ENCODE results near the gene MAP1LC3B. TPM values are rescaled to one million over a fixed set of nuclear protein-coding genes. Genes with fewer than 3 reads are reported as not detected.

MAP1LC3B gene
- total and polyA plus RNA-seq, 2 of the 8 experiments (the other 6 are each of a cell fraction or from before 2014, with no cell fraction given): 29.5 to 48.5 TPM

DNA sequence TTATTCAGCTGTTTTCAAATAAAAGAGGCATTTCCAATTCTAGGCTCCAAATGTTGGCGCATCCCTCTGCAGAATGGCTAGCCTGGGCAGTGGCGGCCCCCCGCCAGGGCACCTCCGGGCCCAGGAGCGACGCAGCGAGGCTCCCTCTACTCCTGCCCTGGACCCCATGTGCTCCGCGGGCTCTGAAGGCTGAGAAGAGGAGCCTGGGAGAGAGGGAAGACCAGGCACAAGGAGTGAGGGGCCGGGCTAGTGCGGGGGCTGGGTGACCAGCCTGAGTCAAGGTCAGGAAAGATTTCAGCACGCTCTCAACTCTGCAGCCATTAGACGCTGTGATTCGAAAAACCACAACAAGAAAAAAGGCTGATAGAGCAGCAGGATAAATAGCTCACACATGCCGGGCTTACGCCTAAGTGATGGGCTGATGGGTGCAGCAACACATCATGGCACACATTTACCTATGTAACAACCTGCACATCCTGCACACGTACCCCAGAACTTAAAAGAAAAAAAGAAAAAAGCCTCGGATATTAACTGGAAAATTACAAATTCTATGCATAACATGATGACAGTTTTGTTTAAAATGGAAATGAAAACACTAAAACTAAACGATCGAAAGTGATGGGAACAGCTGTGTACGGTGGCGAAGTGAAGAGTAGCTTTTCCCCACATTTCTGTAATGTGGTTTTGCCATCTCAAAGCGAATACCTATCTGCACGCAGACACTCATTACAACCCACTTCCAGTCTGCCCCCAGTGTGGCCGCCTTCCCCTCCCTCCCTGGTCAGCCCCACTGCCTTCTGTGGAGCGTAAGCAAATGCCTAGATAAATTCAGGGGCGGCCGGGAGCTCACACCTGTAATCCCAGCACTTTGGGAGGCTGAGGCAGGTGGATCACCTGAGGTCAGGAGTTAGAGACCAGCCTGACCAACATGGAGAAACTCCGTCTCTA, 44.4 kb downstream of the MAP1LC3B start:
- FAIRE-seq (no peak), DNase-seq (ENCODE audit: low read depth in 1 of 2, low spot score in 2 of 2) (no peak)
- Histone ChIP-seq H4K20me1 (replicated peaks in 1 of 2; ENCODE audit: control insufficient read depth in 1 of 2, insufficient read depth in 2 of 2, low read length in 2 of 2) (peaks cover 3 to 4% of the 10 kb centered on the region in 2 experiments), H3K23ac (ENCODE audit: insufficient read length) (no peak overlapping the region), H3K4me2 (ENCODE audit: insufficient read depth in 1 of 2, low read depth in 2 of 2, low read length in 2 of 2) (no peak overlapping the region), H3K9ac (replicated peaks in 1 of 4; ENCODE audit: extremely low read depth in 1 of 4, low read depth in 3 of 4, low read length in 3 of 4) (no peak overlapping the region), H3K79me1 (ENCODE audit: low read depth, low read length) (peaks cover 3% of the 10 kb centered on the region; the same call in 1 of the 2 replicates), H3K18ac (ENCODE audit: extremely low read depth, low read length) (no peak overlapping the region), H3K4me3 (ENCODE audit: extremely low read depth in 1 of 4, insufficient read depth in 2 of 4, low read depth in 3 of 4, low read length in 4 of 4) (no peak overlapping the region), H4K5ac (ENCODE audit: insufficient read length, low read depth, low read length) (no peak overlapping the region), H2BK15ac (ENCODE audit: low read length) (no peak overlapping the region), H3K4me1 (replicated peaks in 1 of 4; ENCODE audit: control insufficient read depth in 3 of 4, insufficient read depth in 4 of 4, low read length in 3 of 4) (peaks cover 0 to 9% (median under 1%) of the 10 kb centered on the region in 4 experiments; a peak in 5 of 7 replicates), H2AK5ac (ENCODE audit: low read depth, low read length) (no peak overlapping the region), H3K27ac (ENCODE audit: low read depth, low read length) (no peak overlapping the region), H4K91ac (replicated peaks; ENCODE audit: insufficient read length, low read length) (no peak overlapping the region), H2BK120ac (replicated peaks; ENCODE audit: low read depth, low read length) (no peak overlapping the region), H2BK20ac (ENCODE audit: low read length) (no peak overlapping the region), H3K36me3 (ENCODE audit: control insufficient read depth in 2 of 4, insufficient read depth in 4 of 4, low read length in 3 of 4) (peaks cover 0 to under 1% (median 0%) of the 10 kb centered on the region in 4 experiments; a peak in 2 of 8 replicates), H4K8ac (ENCODE audit: extremely low read depth, insufficient read depth, low read length) (no peak overlapping the region; the same call in 1 of the 2 replicates), H3K56ac (replicated peaks; ENCODE audit: insufficient read length, low read depth, low read length) (no peak overlapping the region), H2BK12ac (ENCODE audit: low read depth, low read length) (no peak overlapping the region), H3K27me3 (replicated peaks in 1 of 4; ENCODE audit: control insufficient read depth in 3 of 4, extremely low read depth in 1 of 4, insufficient read depth in 3 of 4, low read length in 3 of 4) (no peaks in the 10 kb centered on the region), H3K4ac (replicated peaks; ENCODE audit: insufficient read length, low read depth, low read length) (no peak overlapping the region), H3K9me3 (ENCODE audit: insufficient read depth in 2 of 2, low read depth in 1 of 2, low read length in 1 of 2) (no peaks in the 10 kb centered on the region), H3K14ac (ENCODE audit: insufficient read length) (no peak overlapping the region), H2BK5ac (ENCODE audit: low read depth, low read length) (no peak overlapping the region), H2AFZ (ENCODE audit: low read length) (no peak overlapping the region), H3K79me2 (ENCODE audit: control insufficient read depth in 1 of 2, insufficient read depth in 2 of 2, low read length in 2 of 2) (no peaks in the 10 kb centered on the region; a peak in 1 of 4 replicates), H3K23me2 (ENCODE audit: low read depth, low read length) (no peaks in the 10 kb centered on the region)
- TF ChIP-seq EGR1 (IDR thresholded peaks at IDR 0.05; ENCODE audit: borderline replicate concordance, low read depth, low read length) (no peak), ZNF274 (IDR thresholded peaks at IDR 0.05; ENCODE audit: borderline replicate concordance, extremely low read depth, low read length) (no peak), TAF1 (IDR thresholded peaks at IDR 0.05; ENCODE audit: low read depth, low read length) (0 out of 2 replicates have a peak, but pooled peaks have one; percentile 14), NRF1 (IDR thresholded peaks at IDR 0.05; ENCODE audit: low read depth, low read length) (no peak), SP1 (IDR thresholded peaks at IDR 0.05; ENCODE audit: low read depth, low read length) (0 out of 2 replicates have a peak, but pooled peaks have one; percentile 24)
- TF ChIP-seq, protein P1, sequence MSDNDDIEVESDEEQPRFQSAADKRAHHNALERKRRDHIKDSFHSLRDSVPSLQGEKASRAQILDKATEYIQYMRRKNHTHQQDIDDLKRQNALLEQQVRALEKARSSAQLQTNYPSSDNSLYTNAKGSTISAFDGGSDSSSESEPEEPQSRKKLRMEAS (IDR thresholded peaks at IDR 0.05): peak; percentile 36
- WGBS, 2 experiments (ENCODE audit: extremely low coverage in 1 of 2, insufficient coverage in 1 of 2, insufficient read length in 1 of 2, insufficient replicate concordance in 2 of 2, low coverage in 1 of 2, low lambda C conversion rate in 2 of 2, missing lambda C conversion rate in 1 of 2): 75% methylated on average over 29 of the region's 29 CpGs; no CpG with 5 or more reads in 1 of the 2 experiments
- ChIA-PET POLR2A (ENCODE audit: partially characterized antibody) (no interaction called here), CTCF (ENCODE audit: partially characterized antibody) (interaction anchor here (0.6 to 5.4 kb wide), 5 partner anchors 8 to 1611 kb away, joined by 3 to 22 read pairs (median 3); no protein-coding TSS in a partner anchor)
